Mesangial cell (primary cell): ENCODE results near the gene TASOR2. TPM values are rescaled to one million over a fixed set of nuclear protein-coding genes. Genes with fewer than 3 reads are reported as not detected.

Experiments used
- total RNA-seq: library from RNA; depleted of rRNA; stranded (reverse); fragments of >200 nt; gene quantifications from 2 replicates; pipeline ENCODE4 v1.2.3, GENCODE V29; 2015

The TASOR2 gene
- 29.9 and 39.4 TPM in 2 replicates for total RNA-seq

GRCh38 chr10:5684318-5684970 lies at the start of gene TASOR2:
TASOR2 (plus strand) TSS chr10:5684838; CDS start chr10:5720643, 35,805 bp downstream.

GRCh38 chr10:5666008-5666840 lies 18.4 kb upstream of the TASOR2 start, which contains the start of gene ASB13:
ASB13 (minus strand) TSS chr10:5666595; CDS start chr10:5666551, 44 bp downstream.

Other genes starting within 250 kb of the TASOR2 start
- gene CALML5, start 185.3 kb upstream of the TASOR2 start, total RNA-seq = not detected in 2 replicates
- gene CALML3, start 159.9 kb upstream of the TASOR2 start, total RNA-seq = not detected in 2 replicates
- gene ASB13, start 18.2 kb upstream of the TASOR2 start, total RNA-seq = 11.9 and 16.6 TPM in 2 replicates
- 284 and 319 TPM in 2 replicates for gene GDI2, start 128.6 kb downstream of the TASOR2 start, total RNA-seq
- 8.6 and 10.3 TPM in 2 replicates for gene ANKRD16, start 205.1 kb downstream of the TASOR2 start, total RNA-seq
- 49.1 and 56.5 TPM in 2 replicates for gene FBH1, start 205.4 kb downstream of the TASOR2 start, total RNA-seq